GM18508 (cell line): ENCODE measurements around the gene STXBP2.

ENCODE experiments used
- ATAC-seq: cut with Tn5 transposase; IDR thresholded peaks from one replicate; pipeline ENCODE4 v1.9.1; 2021; ENCODE audit warnings: moderate number of reproducible peaks; ENCODE audit not compliant: insufficient read depth, unreplicated experiment

STXBP2 gene

GRCh38 chr19:7677669-7678311 is 40.9 kb downstream of the STXBP2 start:
- ATAC-seq = no peak

- ATAC-seq = no peak
Measured at GRCh38 chr19:7678971-7679751, 42.3 kb downstream of the STXBP2 start.

- no peak for ATAC-seq
Measured at GRCh38 chr19:7679771-7680605, 43.1 kb downstream of the STXBP2 start.

DNA sequence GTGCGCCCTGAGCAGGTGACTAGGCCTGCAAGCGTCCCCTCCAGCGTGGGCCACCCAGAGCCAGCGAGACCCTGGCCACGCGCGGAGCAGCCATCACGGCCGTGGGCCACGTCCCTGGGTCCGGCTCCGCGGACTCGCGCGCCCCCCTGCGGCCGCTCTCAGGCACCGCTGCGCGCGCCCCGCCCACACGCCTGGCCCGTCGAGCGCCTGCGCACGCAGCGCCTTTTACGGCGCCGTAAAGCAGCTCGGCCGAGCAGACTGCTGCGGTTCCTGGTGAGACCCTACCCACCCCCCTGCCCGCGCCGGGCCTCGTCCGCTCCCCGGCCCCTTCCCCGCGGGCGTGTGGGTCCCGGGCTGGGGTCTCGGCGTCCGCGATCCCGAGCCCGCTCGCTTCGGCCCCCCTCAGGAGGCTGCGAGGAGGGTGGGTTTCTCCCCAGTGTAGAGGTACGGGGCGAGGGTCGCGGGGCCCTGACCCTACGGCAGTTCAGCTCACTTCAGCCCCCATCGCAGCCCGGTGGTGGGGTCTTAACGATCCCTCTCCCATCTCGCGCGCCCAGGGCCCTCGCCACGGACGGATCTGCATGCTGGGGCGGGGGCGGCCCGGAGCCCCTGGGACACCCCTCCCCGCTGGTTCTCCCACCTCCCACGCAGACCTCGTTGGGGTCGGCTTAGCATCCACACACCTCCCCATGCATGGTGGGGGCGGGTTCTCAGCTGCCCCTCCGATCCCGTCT is 43.9 kb downstream of the STXBP2 start, which contains the start of gene TRAPPC5:
TSS of gene TRAPPC5 (plus strand) at position 228 of the 734 bp plus-strand sequence. CDS start 1,421 bp downstream, outside the sequence.
- ATAC-seq = no peak

DNA sequence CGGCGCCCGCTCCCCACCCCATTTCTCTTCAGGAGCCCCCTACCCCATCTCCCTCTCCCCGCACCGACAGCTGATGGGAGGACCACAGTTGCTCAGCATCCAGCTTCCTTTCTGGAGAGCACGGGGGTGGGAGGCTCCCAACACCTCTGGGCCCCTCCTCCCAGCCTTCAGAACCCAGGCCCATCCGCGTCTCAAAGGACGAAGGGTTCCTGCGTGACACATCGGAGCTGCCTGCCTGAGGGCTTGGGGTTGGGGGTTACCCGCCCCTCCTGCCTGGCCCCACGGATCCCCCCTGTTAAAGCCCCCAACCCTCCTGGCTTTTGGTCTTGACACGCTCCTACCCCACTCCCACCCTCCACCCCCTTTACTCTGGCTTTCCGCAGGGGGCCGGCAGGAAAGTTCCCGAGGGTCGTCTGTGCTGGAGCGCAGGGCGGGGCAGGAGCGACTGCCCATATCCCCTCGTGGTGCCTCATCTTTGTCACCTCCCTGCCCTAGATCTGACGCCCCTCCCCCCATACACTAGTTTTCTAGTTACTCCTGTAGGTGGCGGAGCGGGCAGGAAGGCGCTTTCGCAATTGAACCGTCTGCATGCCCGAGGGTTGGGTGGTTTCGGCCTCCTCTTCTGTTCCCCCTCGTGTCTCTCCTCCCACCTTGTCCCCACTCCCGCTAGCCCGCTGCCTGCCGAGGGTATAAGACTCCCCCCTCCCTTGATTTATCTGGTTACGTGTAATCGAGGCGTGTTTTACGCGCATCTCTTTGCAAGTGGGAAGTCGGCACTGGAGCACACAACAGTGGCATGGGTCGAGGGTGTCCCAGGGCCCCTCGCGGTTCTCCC is 44.6 kb downstream of the STXBP2 start:
- no peak for ATAC-seq

DNA sequence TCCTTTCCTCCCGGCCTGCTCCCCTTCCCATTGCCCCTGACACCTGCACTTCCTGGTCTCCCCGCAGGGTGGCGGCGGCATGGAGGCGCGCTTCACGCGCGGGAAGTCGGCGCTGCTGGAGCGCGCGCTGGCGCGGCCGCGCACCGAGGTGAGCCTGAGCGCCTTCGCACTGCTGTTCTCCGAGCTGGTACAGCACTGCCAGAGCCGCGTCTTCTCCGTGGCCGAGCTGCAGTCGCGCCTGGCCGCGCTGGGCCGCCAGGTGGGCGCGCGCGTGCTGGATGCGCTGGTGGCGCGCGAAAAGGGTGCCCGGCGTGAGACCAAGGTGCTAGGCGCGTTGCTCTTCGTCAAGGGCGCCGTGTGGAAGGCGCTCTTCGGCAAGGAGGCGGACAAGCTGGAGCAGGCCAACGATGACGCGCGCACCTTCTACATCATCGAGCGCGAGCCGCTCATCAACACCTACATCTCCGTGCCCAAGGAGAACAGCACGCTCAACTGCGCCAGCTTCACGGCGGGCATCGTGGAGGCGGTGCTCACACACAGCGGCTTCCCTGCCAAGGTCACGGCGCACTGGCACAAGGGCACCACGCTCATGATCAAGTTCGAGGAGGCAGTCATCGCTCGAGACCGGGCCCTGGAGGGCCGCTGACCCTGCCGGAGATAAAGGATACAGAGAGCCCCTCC is 45.4 kb downstream of the STXBP2 start:
- no peak for ATAC-seq

DNA sequence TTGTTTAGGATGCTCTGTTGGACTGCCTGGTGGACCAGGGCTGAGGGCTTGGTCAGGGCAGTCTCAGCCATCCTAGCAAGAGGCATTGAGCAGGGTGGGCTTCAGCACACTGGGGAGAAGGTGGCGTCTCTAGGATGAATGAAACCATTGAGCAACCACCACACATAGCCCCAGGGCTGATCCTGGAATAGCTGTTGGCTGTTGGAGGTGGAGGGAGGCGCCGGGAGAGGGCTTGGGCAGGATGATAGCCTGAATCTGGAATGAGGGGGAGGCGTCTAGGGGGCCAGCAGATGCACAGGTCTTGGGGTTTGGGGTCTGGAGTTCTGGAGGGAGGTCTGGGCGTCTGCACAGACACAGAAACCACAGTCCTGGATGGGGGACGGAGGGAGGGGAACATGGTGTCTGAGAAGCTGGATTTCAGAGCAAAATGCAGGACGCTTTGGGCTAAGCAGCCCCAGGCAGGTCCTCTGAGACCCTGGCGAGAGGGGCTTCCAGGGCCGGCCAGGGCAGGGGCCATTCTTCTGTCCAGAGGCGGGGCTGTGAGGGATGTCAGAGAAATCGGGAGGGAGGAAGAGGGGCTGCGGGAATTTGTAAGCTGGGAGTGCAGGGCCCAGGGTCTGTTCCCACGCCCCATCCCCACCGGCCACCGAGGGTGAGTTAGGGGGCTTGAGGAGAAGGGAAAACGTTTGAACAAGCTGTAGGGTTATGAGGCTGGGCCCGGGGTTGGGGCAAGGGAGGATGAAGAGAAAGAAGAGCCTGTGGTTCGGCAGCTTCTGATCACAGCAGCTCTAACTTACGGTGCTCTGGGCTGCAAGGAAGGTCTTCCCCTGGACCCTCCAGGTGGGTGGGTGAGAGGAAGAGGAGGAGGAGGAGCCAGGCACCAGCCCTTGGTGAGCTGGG is 48.9 kb downstream of the STXBP2 start:
- ATAC-seq = no peak

- no peak for ATAC-seq
Measured at GRCh38 chr19:7687177-7687576, 50.3 kb downstream of the STXBP2 start.

GRCh38 chr19:7689165-7689564 is 52.3 kb downstream of the STXBP2 start:
- no peak for ATAC-seq

- no peak for ATAC-seq
Measured at GRCh38 chr19:7690779-7691258, 53.9 kb downstream of the STXBP2 start.

- no peak for ATAC-seq
Measured at GRCh38 chr19:7691497-7691896, 54.6 kb downstream of the STXBP2 start.

GRCh38 chr19:7692417-7693088 is 55.6 kb downstream of the STXBP2 start:
- ATAC-seq = no peak

GRCh38 chr19:7694499-7694898 is 57.6 kb downstream of the STXBP2 start:
- ATAC-seq = no peak
